GM23338 (cell line): Measurements from ENCODE around the gene CYP4F22. TPM values are rescaled to one million over a fixed set of nuclear protein-coding genes. Genes with fewer than 3 reads are reported as not detected.

Experiments used
- ATAC-seq: fragments of 200-7000 bp; cut with Tn5 transposase; 3 replicates; pipeline ENCODE4 v1.9.1; 2020
- DNase-seq: peaks from one replicate; pipeline ENCODE4 v3.0.0-alpha.2; 2015; ENCODE audit warnings: low spot score
- H2AFZ ChIP-seq: fragments of 200-600 bp; sonication (generic); 2 replicates; pipeline ENCODE4 v1.8.0; 2016; ENCODE audit warnings: antibody characterized with exemption, mild to moderate bottlenecking, moderate library complexity
- H3F3A ChIP-seq: fragments of 200-600 bp; sonication (generic); replicated peaks from 2 replicates; pipeline ENCODE4 v1.8.0; 2017; ENCODE audit warnings: antibody characterized with exemption, mixed run types, low read depth
- H3K27ac ChIP-seq: fragments of 200-600 bp; sonication (generic); 2 replicates; pipeline ENCODE4 v1.6.1; 2016; ENCODE audit warnings: low read depth
- H3K27me3 ChIP-seq: fragments of 200-600 bp; sonication (generic); 2 replicates; pipeline ENCODE4 v1.8.0; 2016; ENCODE audit warnings: mild to moderate bottlenecking, mixed run types, moderate library complexity; ENCODE audit not compliant: insufficient read depth
- H3K36me3 ChIP-seq: fragments of 200-600 bp; sonication (generic); 2 replicates; pipeline ENCODE4 v1.8.0; 2016; ENCODE audit warnings: mild to moderate bottlenecking; ENCODE audit not compliant: insufficient read depth
- H3K4me1 ChIP-seq: fragments of 200-600 bp; sonication (generic); 2 replicates; pipeline ENCODE4 v1.8.0; 2016; ENCODE audit warnings: mild to moderate bottlenecking, moderate library complexity; ENCODE audit not compliant: insufficient read depth
- H3K4me2 ChIP-seq: fragments of 200-600 bp; sonication (generic); 2 replicates; pipeline ENCODE4 v1.7.1; 2017; ENCODE audit warnings: mixed run types
- H3K4me3 ChIP-seq: fragments of 200-600 bp; sonication (generic); 2 replicates; pipeline ENCODE4 v1.6.1; 2016; ENCODE audit warnings: mixed run types
- H3K79me2 ChIP-seq: fragments of 200-600 bp; sonication (generic); replicated peaks from 2 replicates; pipeline ENCODE4 v1.8.0; 2017; ENCODE audit warnings: mild to moderate bottlenecking; ENCODE audit not compliant: insufficient read depth
- H3K9me2 ChIP-seq: fragments of 200-600 bp; sonication (generic); 2 replicates; pipeline ENCODE4 v1.8.0; 2017; ENCODE audit not compliant: insufficient read depth
- H4K20me1 ChIP-seq: fragments of 200-600 bp; sonication (generic); replicated peaks from 2 replicates; pipeline ENCODE4 v1.8.0; 2017; ENCODE audit warnings: mild to moderate bottlenecking; ENCODE audit not compliant: insufficient read depth
- H3K27ac Mint-ChIP-seq: 2 replicates; pipeline ENCODE4 v1.8.0; 2020; ENCODE audit warnings: inconsistent platforms, mild to moderate bottlenecking, moderate library complexity, mixed read lengths
- H3K27me3 Mint-ChIP-seq: 3 replicates; pipeline ENCODE4 v1.8.0; 2022; ENCODE audit warnings: low read depth, mild to moderate bottlenecking, moderate library complexity, mixed read lengths, inconsistent platforms; ENCODE audit not compliant: insufficient read depth, poor library complexity
- H3K36me3 Mint-ChIP-seq: 3 replicates; pipeline ENCODE4 v1.8.0; 2021; ENCODE audit warnings: low read depth, mild to moderate bottlenecking, inconsistent platforms, moderate library complexity, mixed read lengths
- H3K4me1 Mint-ChIP-seq: 3 replicates; pipeline ENCODE4 v1.8.0; 2020; ENCODE audit warnings: mild to moderate bottlenecking, inconsistent platforms, mixed read lengths
- H3K4me3 Mint-ChIP-seq: 3 replicates; pipeline ENCODE4 v1.8.0; 2021; ENCODE audit warnings: moderate library complexity, mild to moderate bottlenecking, inconsistent platforms, mixed read lengths
- H3K9me3 Mint-ChIP-seq: 3 replicates; pipeline ENCODE4 v1.8.0; 2020; ENCODE audit warnings: moderate library complexity, mild to moderate bottlenecking, inconsistent platforms, mixed read lengths
- CREB1 ChIP-seq: fragments of 250-450 bp; sonication (Bioruptor Pico); IDR thresholded peaks from 2 replicates; pipeline ENCODE4 v1.5.0; 2020; ENCODE audit warnings: low read depth, mild to moderate bottlenecking, moderate library complexity
- EZH2 ChIP-seq: fragments of 200-600 bp; sonication (generic); IDR thresholded peaks from one replicate; pipeline ENCODE4 v1.8.0; 2017; ENCODE audit warnings: antibody characterized with exemption, mild to moderate bottlenecking, low read depth; ENCODE audit not compliant: unreplicated experiment
- EZH2phosphoT487 ChIP-seq: fragments of 200-600 bp; sonication (generic); IDR thresholded peaks from one replicate; pipeline ENCODE4 v1.8.1; 2018; ENCODE audit warnings: antibody characterized with exemption; ENCODE audit not compliant: unreplicated experiment
- JUNB ChIP-seq: IDR thresholded peaks from one replicate; pipeline ENCODE4 v1.6.1; 2016; ENCODE audit warnings: antibody characterized with exemption; ENCODE audit not compliant: unreplicated experiment
- NANOG ChIP-seq: IDR thresholded peaks from 2 replicates; pipeline ENCODE4 v1.6.1; 2016; ENCODE audit warnings: antibody characterized with exemption, borderline replicate concordance
- POLR2AphosphoS5 ChIP-seq: IDR thresholded peaks from 2 replicates; pipeline ENCODE4 v1.6.1; 2016; ENCODE audit warnings: antibody characterized with exemption, low read depth
- REST ChIP-seq: IDR thresholded peaks from one replicate; pipeline ENCODE4 v1.6.1; 2018; ENCODE audit warnings: antibody characterized with exemption; ENCODE audit not compliant: unreplicated experiment
- STAT1 ChIP-seq: IDR thresholded peaks from one replicate; pipeline ENCODE4 v1.6.1; 2016; ENCODE audit warnings: antibody characterized with exemption; ENCODE audit not compliant: unreplicated experiment
- ZNF114 ChIP-seq: fragments of 250-450 bp; sonication (Bioruptor Pico); IDR thresholded peaks from 2 replicates; pipeline ENCODE4 v1.5.0; 2020; ENCODE audit warnings: mild to moderate bottlenecking, moderate library complexity
- ZNF331 ChIP-seq: fragments of 250-450 bp; sonication (Bioruptor Pico); IDR thresholded peaks from 2 replicates; pipeline ENCODE4 v1.5.0; 2020; ENCODE audit warnings: low read depth, mild to moderate bottlenecking, moderate library complexity
- polyA plus RNA-seq: library from polyadenylated mRNA; unstranded; fragments of >200 nt; fragmentation: Nextera tagmentation; extraction: Ambion mirVana; gene quantifications from 2 replicates; pipeline ENCODE4 v1.2.1, GENCODE V29; 2016
- total RNA-seq: library from RNA; depleted of rRNA; stranded (reverse); fragments of >200 nt; shearing (Covaris generic); gene quantifications from 2 replicates; pipeline ENCODE4 v1.2.3, GENCODE V29; 2014
- TF ChIP-seq, protein P1 (sequence below): fragments of 250-450 bp; sonication (Bioruptor Pico); IDR thresholded peaks from 2 replicates; pipeline ENCODE4 v1.5.0; 2020; ENCODE audit warnings: mild to moderate bottlenecking, moderate library complexity
- TF ChIP-seq, protein P2 (sequence below): IDR thresholded peaks from 2 replicates; pipeline ENCODE4 v1.6.1; 2016; ENCODE audit warnings: antibody characterized with exemption
- TF ChIP-seq, protein P3 (sequence below), 2 experiments: fragments of 200-600 bp in 1 of 2; sonication (generic) in 1 of 2; conservative IDR thresholded peaks; 2 replicates each; pipeline versions ENCODE4 v1.5.1 to v1.6.1; 2016 to 2017; ENCODE audit warnings: antibody characterized with exemption in 2 of 2, low read depth in 2 of 2, mild to moderate bottlenecking in 2 of 2, moderate library complexity in 1 of 2

Gene CYP4F22
- total and polyA plus RNA-seq, 2 experiments from 2014 or later, result 0.24 to 1.5 TPM

DNA sequence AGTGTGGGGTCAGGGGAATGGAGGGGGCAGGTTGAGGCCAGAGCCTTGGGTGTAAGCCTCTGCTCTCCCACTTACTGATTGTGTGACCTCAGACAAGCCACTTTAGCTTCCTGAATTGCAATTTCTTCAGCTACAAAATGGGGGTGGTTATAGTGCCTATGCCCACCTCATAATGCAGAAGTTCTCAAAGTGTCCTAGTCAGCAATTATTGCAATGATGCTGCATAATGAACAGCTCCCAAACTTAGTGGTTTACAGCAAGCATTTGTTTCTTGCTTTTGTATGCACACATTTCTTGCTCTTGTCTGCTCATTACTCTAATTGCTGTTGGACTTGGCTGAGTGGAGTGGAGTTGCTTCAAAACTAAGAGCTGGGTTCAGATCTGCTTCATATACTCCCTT, 36.0 kb downstream of the CYP4F22 start:
- peaks cover 23% of the 10 kb centered on the region for H3K36me3 Mint-ChIP-seq
- Histone ChIP-seq H3K27ac (no peak overlapping the region), H2AFZ (no peak overlapping the region), H3K4me3 (no peak overlapping the region), H4K20me1 (no peaks in the 10 kb centered on the region), H3K36me3 (no peaks in the 10 kb centered on the region), H3K79me2 (no peaks in the 10 kb centered on the region), H3K9me2 (no peaks in the 10 kb centered on the region), H3K27me3 (no peaks in the 10 kb centered on the region), H3K4me2 (no peak overlapping the region), H3K4me1 (no peaks in the 10 kb centered on the region), H3F3A (no peaks in the 10 kb centered on the region)
- H3K27me3 Mint-ChIP-seq, result peaks cover 13% of the 10 kb centered on the region
- peaks cover 93% of the 10 kb centered on the region for H3K9me3 Mint-ChIP-seq
- H3K4me3 Mint-ChIP-seq, result no peak overlapping the region
- no peak for TF ChIP-seq STAT1
- no peak for TF ChIP-seq JUNB
- TF ChIP-seq ZNF114, result no peak
- no peak for TF ChIP-seq ZNF331
- TF ChIP-seq REST, result no peak
- TF ChIP-seq EZH2, result no peak
- TF ChIP-seq, protein P1, sequence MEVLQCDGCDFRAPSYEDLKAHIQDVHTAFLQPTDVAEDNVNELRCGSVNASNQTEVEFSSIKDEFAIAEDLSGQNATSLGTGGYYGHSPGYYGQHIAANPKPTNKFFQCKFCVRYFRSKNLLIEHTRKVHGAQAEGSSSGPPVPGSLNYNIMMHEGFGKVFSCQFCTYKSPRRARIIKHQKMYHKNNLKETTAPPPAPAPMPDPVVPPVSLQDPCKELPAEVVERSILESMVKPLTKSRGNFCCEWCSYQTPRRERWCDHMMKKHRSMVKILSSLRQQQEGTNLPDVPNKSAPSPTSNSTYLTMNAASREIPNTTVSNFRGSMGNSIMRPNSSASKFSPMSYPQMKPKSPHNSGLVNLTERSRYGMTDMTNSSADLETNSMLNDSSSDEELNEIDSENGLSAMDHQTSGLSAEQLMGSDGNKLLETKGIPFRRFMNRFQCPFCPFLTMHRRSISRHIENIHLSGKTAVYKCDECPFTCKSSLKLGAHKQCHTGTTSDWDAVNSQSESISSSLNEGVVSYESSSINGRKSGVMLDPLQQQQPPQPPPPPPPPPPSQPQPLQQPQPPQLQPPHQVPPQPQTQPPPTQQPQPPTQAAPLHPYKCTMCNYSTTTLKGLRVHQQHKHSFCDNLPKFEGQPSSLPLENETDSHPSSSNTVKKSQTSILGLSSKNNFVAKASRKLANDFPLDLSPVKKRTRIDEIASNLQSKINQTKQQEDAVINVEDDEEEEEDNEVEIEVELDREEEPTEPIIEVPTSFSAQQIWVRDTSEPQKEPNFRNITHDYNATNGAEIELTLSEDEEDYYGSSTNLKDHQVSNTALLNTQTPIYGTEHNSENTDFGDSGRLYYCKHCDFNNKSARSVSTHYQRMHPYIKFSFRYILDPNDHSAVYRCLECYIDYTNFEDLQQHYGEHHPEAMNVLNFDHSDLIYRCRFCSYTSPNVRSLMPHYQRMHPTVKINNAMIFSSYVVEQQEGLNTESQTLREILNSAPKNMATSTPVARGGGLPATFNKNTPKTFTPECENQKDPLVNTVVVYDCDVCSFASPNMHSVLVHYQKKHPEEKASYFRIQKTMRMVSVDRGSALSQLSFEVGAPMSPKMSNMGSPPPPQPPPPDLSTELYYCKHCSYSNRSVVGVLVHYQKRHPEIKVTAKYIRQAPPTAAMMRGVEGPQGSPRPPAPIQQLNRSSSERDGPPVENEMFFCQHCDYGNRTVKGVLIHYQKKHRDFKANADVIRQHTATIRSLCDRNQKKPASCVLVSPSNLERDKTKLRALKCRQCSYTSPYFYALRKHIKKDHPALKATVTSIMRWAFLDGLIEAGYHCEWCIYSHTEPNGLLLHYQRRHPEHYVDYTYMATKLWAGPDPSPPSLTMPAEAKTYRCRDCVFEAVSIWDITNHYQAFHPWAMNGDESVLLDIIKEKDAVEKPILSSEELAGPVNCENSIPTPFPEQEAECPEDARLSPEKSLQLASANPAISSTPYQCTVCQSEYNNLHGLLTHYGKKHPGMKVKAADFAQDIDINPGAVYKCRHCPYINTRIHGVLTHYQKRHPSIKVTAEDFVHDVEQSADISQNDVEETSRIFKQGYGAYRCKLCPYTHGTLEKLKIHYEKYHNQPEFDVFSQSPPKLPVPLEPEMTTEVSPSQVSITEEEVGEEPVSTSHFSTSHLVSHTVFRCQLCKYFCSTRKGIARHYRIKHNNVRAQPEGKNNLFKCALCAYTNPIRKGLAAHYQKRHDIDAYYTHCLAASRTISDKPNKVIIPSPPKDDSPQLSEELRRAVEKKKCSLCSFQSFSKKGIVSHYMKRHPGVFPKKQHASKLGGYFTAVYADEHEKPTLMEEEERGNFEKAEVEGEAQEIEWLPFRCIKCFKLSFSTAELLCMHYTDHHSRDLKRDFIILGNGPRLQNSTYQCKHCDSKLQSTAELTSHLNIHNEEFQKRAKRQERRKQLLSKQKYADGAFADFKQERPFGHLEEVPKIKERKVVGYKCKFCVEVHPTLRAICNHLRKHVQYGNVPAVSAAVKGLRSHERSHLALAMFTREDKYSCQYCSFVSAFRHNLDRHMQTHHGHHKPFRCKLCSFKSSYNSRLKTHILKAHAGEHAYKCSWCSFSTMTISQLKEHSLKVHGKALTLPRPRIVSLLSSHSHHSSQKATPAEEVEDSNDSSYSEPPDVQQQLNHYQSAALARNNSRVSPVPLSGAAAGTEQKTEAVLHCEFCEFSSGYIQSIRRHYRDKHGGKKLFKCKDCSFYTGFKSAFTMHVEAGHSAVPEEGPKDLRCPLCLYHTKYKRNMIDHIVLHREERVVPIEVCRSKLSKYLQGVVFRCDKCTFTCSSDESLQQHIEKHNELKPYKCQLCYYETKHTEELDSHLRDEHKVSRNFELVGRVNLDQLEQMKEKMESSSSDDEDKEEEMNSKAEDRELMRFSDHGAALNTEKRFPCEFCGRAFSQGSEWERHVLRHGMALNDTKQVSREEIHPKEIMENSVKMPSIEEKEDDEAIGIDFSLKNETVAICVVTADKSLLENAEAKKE (CRISPR knock-in tag), result no peak
- TF ChIP-seq, protein P2, sequence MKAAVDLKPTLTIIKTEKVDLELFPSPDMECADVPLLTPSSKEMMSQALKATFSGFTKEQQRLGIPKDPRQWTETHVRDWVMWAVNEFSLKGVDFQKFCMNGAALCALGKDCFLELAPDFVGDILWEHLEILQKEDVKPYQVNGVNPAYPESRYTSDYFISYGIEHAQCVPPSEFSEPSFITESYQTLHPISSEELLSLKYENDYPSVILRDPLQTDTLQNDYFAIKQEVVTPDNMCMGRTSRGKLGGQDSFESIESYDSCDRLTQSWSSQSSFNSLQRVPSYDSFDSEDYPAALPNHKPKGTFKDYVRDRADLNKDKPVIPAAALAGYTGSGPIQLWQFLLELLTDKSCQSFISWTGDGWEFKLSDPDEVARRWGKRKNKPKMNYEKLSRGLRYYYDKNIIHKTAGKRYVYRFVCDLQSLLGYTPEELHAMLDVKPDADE, result no peak
- no peak for TF ChIP-seq EZH2phosphoT487
- TF ChIP-seq CREB1 (CRISPR knock-in tag), result no peak
- no peak for TF ChIP-seq POLR2AphosphoS5
- no peak for TF ChIP-seq NANOG
- TF ChIP-seq, protein P3, sequence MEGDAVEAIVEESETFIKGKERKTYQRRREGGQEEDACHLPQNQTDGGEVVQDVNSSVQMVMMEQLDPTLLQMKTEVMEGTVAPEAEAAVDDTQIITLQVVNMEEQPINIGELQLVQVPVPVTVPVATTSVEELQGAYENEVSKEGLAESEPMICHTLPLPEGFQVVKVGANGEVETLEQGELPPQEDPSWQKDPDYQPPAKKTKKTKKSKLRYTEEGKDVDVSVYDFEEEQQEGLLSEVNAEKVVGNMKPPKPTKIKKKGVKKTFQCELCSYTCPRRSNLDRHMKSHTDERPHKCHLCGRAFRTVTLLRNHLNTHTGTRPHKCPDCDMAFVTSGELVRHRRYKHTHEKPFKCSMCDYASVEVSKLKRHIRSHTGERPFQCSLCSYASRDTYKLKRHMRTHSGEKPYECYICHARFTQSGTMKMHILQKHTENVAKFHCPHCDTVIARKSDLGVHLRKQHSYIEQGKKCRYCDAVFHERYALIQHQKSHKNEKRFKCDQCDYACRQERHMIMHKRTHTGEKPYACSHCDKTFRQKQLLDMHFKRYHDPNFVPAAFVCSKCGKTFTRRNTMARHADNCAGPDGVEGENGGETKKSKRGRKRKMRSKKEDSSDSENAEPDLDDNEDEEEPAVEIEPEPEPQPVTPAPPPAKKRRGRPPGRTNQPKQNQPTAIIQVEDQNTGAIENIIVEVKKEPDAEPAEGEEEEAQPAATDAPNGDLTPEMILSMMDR (conservative IDR thresholded peaks at IDR 0.05; ENCODE audit: low read depth in 2 of 2), result no peak
- no peaks in the 10 kb centered on the region for H3K4me1 Mint-ChIP-seq
- no peak for ATAC-seq
- H3K27ac Mint-ChIP-seq, result no peak overlapping the region
- DNase-seq, result no peak
